Activated CD4-positive, alpha-beta T cell treated with anti-CD3 and anti-CD28 coated beads, Interleukin-2, amount 50 U/mL, for 4 hours (primary cell): ENCODE results near the gene RPL9.
"Not testable (repeated sequence)": the region's sequence is repeated elsewhere in the genome, so short reads cannot be mapped to it uniquely, and the experiment has no call there.

ENCODE experiments used
- DNase-seq, 2 experiments: peaks; one replicate each; pipeline ENCODE4 v3.0.0-alpha.2; 2020

The RPL9 gene

DNA sequence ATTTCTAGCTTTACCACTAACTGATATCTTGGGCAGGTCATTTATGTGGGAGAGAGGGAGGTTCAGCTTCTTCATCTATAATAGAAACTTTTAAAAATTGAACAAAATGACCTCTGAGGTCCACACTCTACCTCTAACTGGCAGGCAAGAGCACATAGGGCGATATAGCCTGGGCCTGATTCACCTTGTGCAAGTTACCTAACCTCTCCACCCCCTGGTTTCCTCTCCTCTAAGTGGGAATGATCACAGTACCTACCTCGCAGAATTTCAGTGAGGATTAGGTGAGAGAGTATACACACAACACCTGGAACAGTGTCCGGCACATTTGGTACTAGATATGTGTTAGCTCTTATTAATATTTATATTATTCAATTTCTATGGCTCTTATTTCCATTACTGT is 36.5 kb downstream of the RPL9 start:
- DNase-seq = no peak

DNA sequence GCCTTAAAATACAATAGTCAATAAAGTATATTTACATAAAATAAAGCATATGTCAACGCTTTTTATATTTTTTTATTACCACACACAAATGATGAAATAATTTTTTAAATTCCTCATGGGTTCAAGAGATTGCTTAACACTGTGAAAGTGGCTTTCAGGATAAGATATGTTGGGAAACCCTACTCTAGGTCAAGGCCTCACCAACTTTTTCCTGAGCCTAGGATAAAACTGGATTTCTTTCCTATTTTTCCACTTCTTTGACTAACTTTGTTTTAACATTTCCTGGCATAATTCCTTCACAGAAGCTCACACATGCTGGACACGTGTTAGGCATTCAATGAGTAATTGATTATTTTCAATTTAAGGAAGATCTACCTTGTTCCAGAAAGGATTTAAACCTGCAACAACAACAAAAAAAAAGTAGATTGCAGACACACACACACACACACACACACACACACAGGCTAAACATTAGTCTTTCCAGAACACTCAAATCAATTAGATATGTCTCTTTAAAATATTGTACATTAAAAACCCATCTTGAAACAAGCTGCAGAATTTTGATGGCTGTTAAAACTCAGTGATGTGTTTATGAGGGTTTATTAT is 42.9 kb downstream of the RPL9 start:
- DNase-seq = no peak

DNA sequence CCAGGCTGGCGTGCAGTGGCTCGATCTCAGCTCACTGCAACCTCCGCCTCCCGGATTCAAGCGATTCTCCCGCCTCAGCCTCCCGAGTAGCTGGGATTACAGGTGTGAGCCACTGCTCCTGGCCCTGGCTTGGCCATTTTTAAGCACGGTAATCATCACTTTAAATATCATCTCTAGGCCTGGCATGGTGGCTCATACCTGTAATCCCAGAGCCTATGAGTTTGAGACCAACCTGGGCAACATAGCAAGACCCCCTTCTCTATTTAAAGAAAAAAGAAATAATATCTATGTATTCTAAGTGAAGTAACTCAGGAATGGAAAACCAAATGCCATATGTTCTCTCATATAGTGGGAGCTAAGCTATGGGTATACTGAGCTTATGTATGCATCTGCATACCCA is 47.2 kb downstream of the RPL9 start:
- DNase-seq = not testable (repeated sequence)

DNA sequence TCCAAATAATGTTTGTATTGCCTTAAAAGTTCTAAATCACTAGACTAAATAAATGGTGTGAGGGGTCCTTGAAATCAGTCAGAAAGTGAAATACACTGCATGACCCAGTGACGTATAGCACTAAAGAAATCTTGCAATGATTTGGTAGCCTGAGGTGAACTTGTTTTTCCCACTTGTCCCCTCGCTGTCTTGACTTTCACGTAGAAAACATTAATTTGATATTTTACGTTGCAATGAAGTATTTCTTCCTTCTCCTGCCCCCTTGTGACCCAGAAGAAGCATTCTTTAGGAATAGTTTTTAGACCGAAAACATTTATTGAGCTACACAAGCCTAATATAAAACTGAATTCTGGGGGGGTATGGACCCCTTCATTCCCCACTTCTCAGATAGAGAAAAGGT is 48.3 kb downstream of the RPL9 start:
- no peak for DNase-seq

DNA sequence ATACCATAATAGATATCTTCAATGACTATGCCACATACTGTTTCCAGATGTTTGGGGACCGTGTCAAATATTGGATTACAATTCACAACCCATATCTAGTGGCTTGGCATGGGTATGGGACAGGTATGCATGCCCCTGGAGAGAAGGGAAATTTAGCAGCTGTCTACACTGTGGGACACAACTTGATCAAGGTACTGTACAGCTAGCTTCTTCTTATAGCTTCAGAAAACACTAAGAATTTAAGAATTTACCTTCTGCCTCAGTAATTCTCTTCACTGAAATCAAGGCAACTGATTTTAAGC is 51.2 kb downstream of the RPL9 start:
- DNase-seq = no peak

DNA sequence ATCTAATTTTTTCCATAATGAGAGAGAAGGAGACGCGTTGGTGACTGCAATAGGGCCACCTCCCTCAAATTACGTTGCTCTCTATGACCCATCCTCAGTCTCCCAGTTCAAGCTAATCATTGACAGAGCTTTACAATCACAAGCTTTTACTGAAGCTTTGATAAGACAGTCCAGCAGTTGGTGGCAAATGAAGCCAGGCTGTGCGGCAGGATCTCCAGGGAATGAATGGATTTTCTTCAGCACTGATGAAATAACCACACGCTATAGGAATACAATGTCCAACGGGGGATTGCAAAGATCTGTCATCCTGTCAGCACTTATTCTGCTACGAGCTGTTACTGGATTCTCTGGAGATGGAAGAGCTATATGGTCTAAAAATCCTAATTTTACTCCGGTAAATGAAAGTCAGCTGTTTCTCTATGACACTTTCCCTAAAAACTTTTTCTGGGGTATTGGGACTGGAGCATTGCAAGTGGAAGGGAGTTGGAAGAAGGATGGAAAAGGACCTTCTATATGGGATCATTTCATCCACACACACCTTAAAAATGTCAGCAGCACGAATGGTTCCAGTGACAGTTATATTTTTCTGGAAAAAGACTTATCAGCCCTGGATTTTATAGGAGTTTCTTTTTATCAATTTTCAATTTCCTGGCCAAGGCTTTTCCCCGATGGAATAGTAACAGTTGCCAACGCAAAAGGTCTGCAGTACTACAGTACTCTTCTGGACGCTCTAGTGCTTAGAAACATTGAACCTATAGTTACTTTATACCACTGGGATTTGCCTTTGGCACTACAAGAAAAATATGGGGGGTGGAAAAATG is 51.7 kb downstream of the RPL9 start, which contains the start of gene KLB:
Gene KLB, plus strand, starts transcription at position 168 of the 821 bp plus-strand sequence. Its CDS starts 20 bp downstream, at position 188.
- DNase-seq = no peak
